ENCODE results near the gene PADI4.

PADI4 gene

DNA sequence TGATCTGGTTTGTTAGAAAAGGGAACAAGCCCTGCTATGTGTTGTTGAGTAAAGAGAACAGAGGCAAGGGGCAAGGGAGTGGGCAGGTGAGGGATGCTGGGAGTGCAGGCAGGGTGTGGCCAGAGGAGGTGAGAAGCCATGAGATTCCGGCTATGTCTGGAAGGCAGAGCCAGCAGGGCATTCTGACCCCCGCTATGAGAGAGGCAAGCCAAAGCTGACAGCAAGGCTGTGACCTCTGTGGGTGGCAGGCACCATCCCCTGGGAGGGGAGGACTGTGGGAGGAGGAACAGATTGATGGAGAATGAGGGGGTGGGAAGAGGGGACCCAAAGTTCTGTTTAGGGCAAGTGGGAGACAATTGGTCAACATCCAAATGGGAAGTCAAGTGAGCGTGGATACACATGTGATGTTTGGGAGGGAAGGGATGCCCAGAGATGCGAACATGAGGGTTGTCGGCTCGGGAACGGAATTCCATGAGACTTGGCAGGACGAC is 44.5 kb downstream of the PADI4 start:
- no peak for DNase-seq

DNA sequence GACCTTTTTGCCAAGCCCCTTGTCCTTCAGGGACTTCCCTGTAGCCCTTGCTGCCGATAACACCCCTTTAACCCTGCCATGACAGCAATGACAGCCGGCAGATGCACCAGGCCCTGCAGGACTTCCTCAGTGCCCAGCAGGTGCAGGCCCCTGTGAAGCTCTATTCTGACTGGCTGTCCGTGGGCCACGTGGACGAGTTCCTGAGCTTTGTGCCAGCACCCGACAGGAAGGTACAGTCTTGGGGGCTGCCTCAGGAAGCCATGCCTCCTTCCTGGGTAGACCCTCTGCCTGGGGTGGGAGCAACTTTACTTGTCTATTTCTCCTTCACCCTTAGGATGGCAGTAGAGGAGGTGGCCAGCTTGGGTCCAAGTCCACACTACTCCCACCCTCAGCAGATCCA is 47.9 kb downstream of the PADI4 start:
- no peak for DNase-seq

GRCh38 chr1:17356387-17357026 is 48.5 kb downstream of the PADI4 start:
- DNase-seq = no peak

DNA sequence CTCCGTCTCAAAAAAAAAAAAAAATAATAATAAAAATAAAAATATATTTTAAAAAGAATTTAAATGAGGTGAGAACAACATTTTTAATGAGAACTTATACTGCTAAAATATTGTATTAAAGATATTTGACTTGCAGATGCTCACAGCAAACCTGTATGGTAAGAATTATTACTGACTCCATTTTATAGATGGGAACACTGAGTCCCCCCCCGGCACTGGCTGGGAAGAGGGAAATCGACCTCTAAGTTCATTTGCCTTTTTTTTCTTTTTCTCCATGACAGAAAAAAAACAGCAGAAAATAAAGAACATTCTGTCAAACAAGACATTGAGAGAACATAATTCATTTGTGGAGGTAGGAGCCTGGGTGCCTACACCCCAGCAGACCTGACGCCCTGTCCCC is 50.6 kb downstream of the PADI4 start:
- no peak for DNase-seq

- DNase-seq = no peak
These were observed 51.0 kb downstream of the PADI4 start for GRCh38 chr1:17359031-17359430.

GRCh38 chr1:17359808-17360207 is 51.8 kb downstream of the PADI4 start:
- DNase-seq = no peak

DNA sequence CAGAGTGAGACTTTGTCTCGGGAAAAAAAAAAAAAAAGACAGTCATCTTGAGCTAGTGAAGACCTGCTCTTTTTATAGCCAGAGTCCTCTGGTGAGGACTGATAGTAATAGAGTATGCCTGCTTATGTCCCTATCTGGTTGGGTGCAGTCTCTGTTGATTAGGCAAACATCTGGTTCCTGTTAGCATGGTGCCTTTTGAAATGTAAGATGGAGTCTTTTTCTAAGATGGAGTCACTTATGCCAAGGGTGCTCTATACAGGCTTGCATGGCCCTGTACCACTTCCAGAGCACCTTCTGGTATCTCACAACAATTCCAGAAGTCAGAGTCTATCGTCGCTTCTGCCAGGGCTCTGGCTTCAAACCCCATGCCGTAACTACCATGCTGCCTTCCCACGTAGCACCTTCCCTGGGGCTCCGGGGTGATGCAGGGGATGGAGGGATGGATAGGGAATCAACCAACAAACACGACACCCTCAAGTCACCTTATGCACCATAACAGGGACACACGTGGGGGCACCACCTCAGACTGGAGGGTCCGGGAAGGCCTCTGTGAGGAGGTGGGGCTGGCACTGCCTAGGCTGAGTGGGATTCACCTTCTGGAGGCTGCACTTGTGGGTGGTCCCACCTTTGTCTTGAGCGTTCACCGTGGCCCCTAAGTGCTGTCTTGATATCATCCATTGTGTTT is 52.4 kb downstream of the PADI4 start:
- no peak for DNase-seq

DNA sequence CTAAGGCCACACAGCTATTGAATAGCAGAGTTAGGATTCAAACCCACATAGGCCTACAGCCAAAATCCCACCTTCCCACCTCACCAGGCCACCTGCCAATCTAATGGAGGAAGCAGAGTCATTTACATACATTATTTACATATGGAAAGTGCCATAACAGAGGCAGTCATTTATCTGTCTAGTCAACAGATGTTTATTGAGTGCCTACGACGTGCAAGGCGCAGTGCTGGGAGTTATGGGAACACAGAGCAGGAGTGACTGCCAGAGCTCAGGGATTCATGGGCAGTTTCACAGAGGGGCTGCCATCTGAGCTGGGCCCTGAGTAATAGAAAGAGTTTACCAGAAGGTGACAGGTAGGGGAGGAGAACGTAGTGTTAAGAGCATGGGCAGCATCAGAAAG is 53.7 kb downstream of the PADI4 start:
- no peak for DNase-seq

- no peak for DNase-seq
These were observed 55.4 kb downstream of the PADI4 start for GRCh38 chr1:17363351-17363750.

GRCh38 chr1:17363771-17364170 is 55.8 kb downstream of the PADI4 start:
- no peak for DNase-seq

- no peak for DNase-seq
These were observed 57.3 kb downstream of the PADI4 start for GRCh38 chr1:17365293-17365692.

GRCh38 chr1:17369466-17369865 is 61.5 kb downstream of the PADI4 start:
- DNase-seq = no peak

GRCh38 chr1:17370618-17371017 is 62.6 kb downstream of the PADI4 start:
- no peak for DNase-seq

DNA sequence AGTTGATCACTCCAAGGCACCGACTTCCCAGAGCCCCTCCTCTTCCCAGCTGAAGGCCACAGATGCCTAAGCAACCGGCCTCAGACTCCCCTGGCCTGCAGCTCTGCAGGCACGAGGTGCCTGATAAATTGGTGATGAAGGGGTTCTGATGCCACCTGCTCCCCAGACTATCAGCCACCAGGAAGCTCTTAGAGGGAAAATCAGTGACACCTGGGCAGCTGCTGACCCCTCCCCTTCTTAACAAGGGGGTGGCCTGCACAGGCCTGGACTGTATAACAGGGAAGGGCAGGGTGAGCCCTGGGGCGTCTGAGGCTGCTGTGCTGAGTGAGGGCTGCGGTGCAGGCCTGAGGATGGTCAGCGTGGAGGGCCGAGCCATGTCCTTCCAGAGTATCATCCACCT is 63.9 kb downstream of the PADI4 start, which contains the start of gene PADI6:
Gene PADI6 (plus strand): TSS at position 301 of the 400 bp plus-strand sequence. CDS start 50 bp downstream, at position 351.
- DNase-seq = no peak

- no peak for DNase-seq
These were observed 65.0 kb downstream of the PADI4 start for GRCh38 chr1:17372955-17373354.

GRCh38 chr1:17375651-17376050 is 67.7 kb downstream of the PADI4 start:
- DNase-seq = no peak

DNA sequence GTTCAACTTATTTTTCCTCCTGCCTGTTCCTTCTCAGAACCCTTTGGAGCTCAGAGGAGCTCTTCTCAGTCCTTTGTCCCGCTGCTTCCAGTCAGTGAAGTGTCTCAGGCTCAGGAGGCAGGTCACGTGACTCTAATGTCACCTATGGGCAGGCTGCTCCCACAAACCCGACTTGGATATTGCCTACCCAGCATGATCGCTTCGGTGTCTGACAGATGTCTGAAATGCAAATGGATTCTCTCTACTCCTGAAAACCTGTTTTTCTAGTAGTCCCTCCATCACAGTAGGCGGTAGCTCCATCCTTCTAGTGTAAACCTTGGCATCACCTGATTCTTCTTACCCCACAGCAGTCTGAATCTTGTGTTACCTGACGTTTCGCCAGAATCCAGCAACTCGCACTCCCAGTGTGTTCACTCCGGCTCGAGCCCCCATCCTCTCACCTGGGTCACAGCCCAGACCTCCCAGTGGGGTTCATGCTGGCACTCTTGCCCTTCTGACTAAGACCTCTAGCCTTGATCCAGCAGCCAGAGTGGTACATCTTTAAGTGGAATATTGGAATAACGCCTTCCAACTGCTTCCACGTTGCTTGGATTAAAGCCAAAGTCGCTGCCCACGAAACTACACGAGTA is 69.4 kb downstream of the PADI4 start:
- no peak for DNase-seq

- DNase-seq = no peak
These were observed 73.2 kb downstream of the PADI4 start for GRCh38 chr1:17381161-17381560.

DNA sequence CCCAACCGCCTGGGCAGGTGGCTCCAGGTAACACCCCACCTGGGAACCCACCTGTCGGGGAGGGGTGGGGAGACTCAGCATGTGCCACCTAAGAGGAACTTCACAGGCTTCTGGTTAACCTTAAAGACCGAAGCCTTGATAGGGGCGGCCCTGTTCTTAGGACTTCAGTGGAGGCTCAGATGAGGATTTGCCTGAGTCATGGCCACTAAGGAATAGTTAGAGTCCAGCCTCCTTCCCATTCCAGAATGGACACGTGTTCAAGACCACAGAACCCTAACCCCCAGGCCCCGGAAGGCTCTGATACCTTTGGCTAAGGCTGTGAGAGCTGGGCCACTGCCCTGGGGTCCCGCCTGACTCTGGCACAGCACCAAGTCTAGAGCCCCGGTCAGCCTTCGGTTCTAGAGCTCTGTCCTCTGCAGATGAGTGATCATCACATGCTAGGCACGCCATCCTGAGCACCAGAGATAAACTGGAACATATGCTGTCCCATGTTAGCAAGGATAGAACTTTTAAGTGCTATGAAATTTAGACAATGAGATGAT is 84.3 kb downstream of the PADI4 start:
- DNase-seq = no peak

- DNase-seq = no peak
These were observed 85.2 kb downstream of the PADI4 start for GRCh38 chr1:17393230-17393629.

DNA sequence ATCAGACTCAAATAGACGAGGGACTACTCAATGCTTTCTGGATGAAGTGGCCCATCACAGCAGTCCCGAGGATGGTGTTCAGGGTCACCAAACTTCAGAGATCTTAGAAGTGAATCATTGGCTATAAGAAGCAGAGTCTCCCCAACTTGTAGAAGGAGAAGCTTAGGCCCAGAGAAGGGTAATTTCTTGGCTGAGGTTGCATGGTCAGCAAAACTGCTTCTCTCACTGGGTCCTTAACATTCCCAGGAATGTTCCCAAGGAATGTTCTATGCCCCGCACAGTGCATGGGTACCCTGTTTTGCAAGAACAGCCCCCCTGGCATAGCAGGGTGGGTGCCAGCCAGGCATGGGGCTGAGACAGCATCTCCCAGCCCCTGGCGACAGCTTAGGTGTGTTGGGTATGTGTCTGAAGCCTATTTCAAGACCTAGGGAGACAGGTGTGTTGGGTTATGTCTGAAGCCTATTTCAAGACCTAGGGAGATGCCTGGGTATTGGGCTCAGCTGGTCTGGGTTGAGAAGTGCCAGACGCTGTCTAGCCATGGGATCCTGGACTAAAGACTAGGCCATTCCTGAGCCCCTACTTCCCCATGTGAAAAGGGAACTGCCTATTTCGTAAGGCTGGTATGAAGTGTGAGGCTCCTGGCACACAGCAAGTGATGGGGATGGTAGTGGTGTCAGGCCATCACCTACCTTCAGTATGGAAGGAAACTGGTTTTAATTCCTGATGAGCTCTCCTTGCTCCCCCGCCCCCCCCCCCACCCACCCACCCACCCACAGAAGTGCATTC is 90.1 kb downstream of the PADI4 start:
- no peak for DNase-seq

DNA sequence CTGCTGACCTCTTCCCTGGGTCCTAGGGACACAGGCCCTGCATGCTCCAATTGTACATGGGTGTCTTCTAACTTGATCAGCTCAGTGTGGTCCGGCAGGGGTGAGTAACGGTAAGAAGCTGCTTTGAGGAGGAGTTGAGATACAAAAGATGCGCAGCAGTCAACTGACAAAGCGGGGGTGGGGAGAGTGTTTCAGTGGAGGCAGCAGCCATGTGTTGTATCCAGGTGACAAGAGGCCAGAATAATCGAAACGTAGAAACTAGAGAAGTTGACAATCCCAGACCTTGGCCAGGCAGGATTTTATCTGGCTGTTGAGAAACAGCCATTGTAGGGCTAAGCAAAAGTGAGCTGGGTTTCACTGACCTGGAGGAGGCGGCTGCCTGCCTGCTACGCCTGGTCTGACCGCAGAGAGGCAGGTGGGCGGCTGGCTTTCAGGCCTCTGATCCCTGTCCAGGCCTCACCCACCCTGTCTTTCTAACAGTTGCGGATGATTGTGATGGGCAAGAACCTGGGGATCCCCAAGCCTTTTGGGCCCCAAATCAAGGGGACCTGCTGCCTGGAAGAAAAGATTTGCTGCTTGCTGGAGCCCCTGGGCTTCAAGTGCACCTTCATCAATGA is 92.8 kb downstream of the PADI4 start:
- DNase-seq = no peak

GRCh38 chr1:17401841-17402240 is 93.8 kb downstream of the PADI4 start:
- DNase-seq = no peak
